Measurements from ENCODE around the gene NFIC. TPM values are rescaled to one million over a fixed set of nuclear protein-coding genes. Genes with fewer than 3 reads are reported as not detected.
"Not testable (repeated sequence)": the region's sequence is repeated elsewhere in the genome, so short reads cannot be mapped to it uniquely, and the experiment has no call there.

NFIC gene
- total RNA-seq, 1 experiment from 2014 or later, result 75.6 TPM

- H3K27me3 ChIP-seq (ENCODE audit: insufficient read depth, low read depth), result no peaks in the 10 kb centered on the region
- intact Hi-C loops (cut with micrococcal nuclease; ENCODE audit: unreplicated experiment), result no loop called here
- TF ChIP-seq EZH2 (IDR thresholded peaks at IDR 0.05; ENCODE audit: low read depth) (no peak), CTCF (conservative IDR thresholded peaks at IDR 0.05) (no peak)
- CTCF ChIA-PET, result interaction anchor here (0.7 kb wide), 1 partner anchor 9 kb away, joined by 3 read pairs; no protein-coding TSS in a partner anchor
- peak in 1 of 2 experiments; percentile 26 for DNase-seq
- H3K9me2 ChIP-seq (ENCODE audit: insufficient read depth), result no peaks in the 10 kb centered on the region
- no peaks in the 10 kb centered on the region for H3K9me3 ChIP-seq (ENCODE audit: insufficient read depth, low read depth)
- no peaks in the 10 kb centered on the region for H3K79me2 ChIP-seq (ENCODE audit: low read depth)
- H3K4me2 ChIP-seq, result 0 out of 2 replicates have a peak overlapping the region, but pooled peaks have one; percentile 23
- POLR2A ChIA-PET (ENCODE audit: unreplicated experiment), result interaction anchor here (0.7 kb wide), 1 partner anchor 1825 kb away, joined by 3 read pairs; no protein-coding TSS in a partner anchor
- no TSS peak for BruUV-seq (replicated peaks)
- peaks cover 32% of the 10 kb centered on the region for H3K4me1 ChIP-seq (replicated peaks; ENCODE audit: insufficient read depth)
- no peak overlapping the region for H3K4me3 ChIP-seq
- no peaks in the 10 kb centered on the region for H3K36me3 ChIP-seq (ENCODE audit: low read depth)
- H3F3A ChIP-seq (ENCODE audit: insufficient read depth, low read depth), result peaks cover 12% of the 10 kb centered on the region; the same call in 1 of the 2 replicates
- H3K27ac ChIP-seq, result no peak overlapping the region
- no peak overlapping the region for H2AFZ ChIP-seq
- no peaks in the 10 kb centered on the region for H4K20me1 ChIP-seq (ENCODE audit: insufficient read depth)
Observed at GRCh38 chr19:3338541-3339181, 27.7 kb upstream of the NFIC start.

- H3K4me1 ChIP-seq (replicated peaks; ENCODE audit: insufficient read depth), result peaks cover 23% of the 10 kb centered on the region
- H2AFZ ChIP-seq, result no peak overlapping the region
- H3K4me2 ChIP-seq, result no peak overlapping the region
- H3K79me2 ChIP-seq (ENCODE audit: low read depth), result no peaks in the 10 kb centered on the region
- no peak overlapping the region for H3K4me3 ChIP-seq
- H3K9me3 ChIP-seq (ENCODE audit: insufficient read depth, low read depth), result no peaks in the 10 kb centered on the region
- BruUV-seq (replicated peaks), result no TSS peak
- H3K36me3 ChIP-seq (ENCODE audit: low read depth), result no peaks in the 10 kb centered on the region
- POLR2A ChIA-PET (ENCODE audit: unreplicated experiment), result no interaction called here
- H3F3A ChIP-seq (ENCODE audit: insufficient read depth, low read depth), result peaks cover 17% of the 10 kb centered on the region; the same call in 1 of the 2 replicates
- TF ChIP-seq CTCF (conservative IDR thresholded peaks at IDR 0.05), result no peak
- no peak for TF ChIP-seq EZH2 (IDR thresholded peaks at IDR 0.05; ENCODE audit: low read depth)
- H4K20me1 ChIP-seq (ENCODE audit: insufficient read depth), result no peaks in the 10 kb centered on the region
- DNase-seq, result no peak
- no peaks in the 10 kb centered on the region for H3K9me2 ChIP-seq (ENCODE audit: insufficient read depth)
- no peaks in the 10 kb centered on the region for H3K27me3 ChIP-seq (ENCODE audit: insufficient read depth, low read depth)
- CTCF ChIA-PET, result interaction anchor here (0.6 kb wide), 1 partner anchor 126 kb away, joined by 5 read pairs; no protein-coding TSS in a partner anchor
- intact Hi-C loops (cut with micrococcal nuclease; ENCODE audit: unreplicated experiment), result no loop called here
- H3K27ac ChIP-seq, result no peak overlapping the region
Observed at GRCh38 chr19:3340340-3340739, 26.0 kb upstream of the NFIC start.

GRCh38 chr19:3342246-3342645 lies 24.1 kb upstream of the NFIC start:
- Histone ChIP-seq H3K9me2 (ENCODE audit: insufficient read depth) (no peaks in the 10 kb centered on the region), H3K79me2 (ENCODE audit: low read depth) (no peaks in the 10 kb centered on the region), H3K27me3 (ENCODE audit: insufficient read depth, low read depth) (no peaks in the 10 kb centered on the region), H3K4me2 (no peak overlapping the region), H3F3A (ENCODE audit: insufficient read depth, low read depth) (peaks cover 5% of the 10 kb centered on the region; the same call in 1 of the 2 replicates), H3K4me3 (no peak overlapping the region), H2AFZ (no peak overlapping the region), H4K20me1 (ENCODE audit: insufficient read depth) (no peaks in the 10 kb centered on the region), H3K4me1 (replicated peaks; ENCODE audit: insufficient read depth) (peaks cover 4% of the 10 kb centered on the region), H3K36me3 (ENCODE audit: low read depth) (no peaks in the 10 kb centered on the region), H3K9me3 (ENCODE audit: insufficient read depth, low read depth) (no peaks in the 10 kb centered on the region), H3K27ac (no peak overlapping the region)
- DNase-seq, result no peak
- ChIA-PET CTCF (no interaction called here), POLR2A (ENCODE audit: unreplicated experiment) (no interaction called here)
- intact Hi-C loops (cut with micrococcal nuclease; ENCODE audit: unreplicated experiment), result no loop called here
- BruUV-seq (replicated peaks), result no TSS peak
- TF ChIP-seq CTCF (conservative IDR thresholded peaks at IDR 0.05) (no peak), EZH2 (IDR thresholded peaks at IDR 0.05; ENCODE audit: low read depth) (no peak)

- not testable (repeated sequence) for H3K36me3 ChIP-seq (ENCODE audit: low read depth)
Observed at GRCh38 chr19:3342962-3343361, 23.4 kb upstream of the NFIC start.

More at GRCh38 chr19:3342962-3343361, 23.4 kb upstream of the NFIC start:
- BruUV-seq (replicated peaks); H3K4me2 ChIP-seq; H4K20me1 ChIP-seq (ENCODE audit: insufficient read depth); DNase-seq; H3K9me3 ChIP-seq (ENCODE audit: insufficient read depth, low read depth); H3K27me3 ChIP-seq (ENCODE audit: insufficient read depth, low read depth); H2AFZ ChIP-seq; H3F3A ChIP-seq (ENCODE audit: insufficient read depth, low read depth); H3K79me2 ChIP-seq (ENCODE audit: low read depth); intact Hi-C loops (cut with micrococcal nuclease; ENCODE audit: unreplicated experiment); H3K9me2 ChIP-seq (ENCODE audit: insufficient read depth); H3K4me1 ChIP-seq (replicated peaks; ENCODE audit: insufficient read depth); POLR2A ChIA-PET (ENCODE audit: unreplicated experiment); CTCF ChIA-PET; H3K27ac ChIP-seq; H3K4me3 ChIP-seq: not testable (repeated sequence)
